ENCODE results near the gene ZNF536.

Gene ZNF536

DNA sequence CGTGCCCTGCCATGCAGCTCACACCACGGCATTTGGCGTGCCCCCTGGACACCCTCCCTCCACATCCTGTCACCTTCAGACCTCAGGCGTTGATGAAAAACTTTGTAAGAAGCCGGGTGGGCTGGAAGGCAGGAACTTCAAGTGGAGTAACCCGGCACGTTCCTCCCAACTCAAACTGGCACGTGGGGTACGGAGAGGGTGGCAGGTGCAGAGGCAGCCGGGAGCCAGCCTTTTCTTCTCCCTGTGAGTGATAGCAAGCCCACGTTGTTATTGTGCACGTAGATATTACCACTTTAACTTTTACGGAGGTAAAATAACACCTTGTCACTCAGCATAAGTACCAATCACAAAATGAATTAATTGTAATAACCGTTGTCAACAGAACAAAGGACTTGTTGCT lies 198.0 kb downstream of the ZNF536 start:
- no peak for DNase-seq

DNA sequence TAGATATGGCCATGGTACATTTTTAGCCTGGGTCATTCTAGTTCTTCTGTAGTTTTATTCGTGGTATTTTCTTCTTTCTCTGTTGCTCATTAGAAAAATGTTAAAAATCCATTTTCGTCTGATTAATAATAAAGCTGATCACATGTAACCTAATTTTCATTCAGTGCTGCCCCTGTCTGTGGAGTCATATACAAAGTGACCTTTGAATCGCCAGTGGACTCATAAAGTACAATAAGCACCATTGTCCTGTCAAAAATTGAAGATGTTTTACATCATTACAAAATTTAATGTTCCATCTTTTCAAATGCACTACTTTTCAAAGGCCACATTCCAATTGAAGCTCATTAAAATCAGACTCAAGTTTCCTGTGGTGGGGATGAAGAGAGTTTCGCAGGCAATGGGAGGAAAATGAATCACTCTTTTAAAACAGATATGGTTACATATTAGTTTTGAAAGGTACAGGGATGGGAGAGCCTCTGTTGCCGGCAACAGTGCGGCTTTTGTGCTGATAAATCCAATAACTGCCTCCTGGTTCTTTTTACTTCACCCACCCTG lies 205.4 kb downstream of the ZNF536 start:
- DNase-seq = no peak

DNA sequence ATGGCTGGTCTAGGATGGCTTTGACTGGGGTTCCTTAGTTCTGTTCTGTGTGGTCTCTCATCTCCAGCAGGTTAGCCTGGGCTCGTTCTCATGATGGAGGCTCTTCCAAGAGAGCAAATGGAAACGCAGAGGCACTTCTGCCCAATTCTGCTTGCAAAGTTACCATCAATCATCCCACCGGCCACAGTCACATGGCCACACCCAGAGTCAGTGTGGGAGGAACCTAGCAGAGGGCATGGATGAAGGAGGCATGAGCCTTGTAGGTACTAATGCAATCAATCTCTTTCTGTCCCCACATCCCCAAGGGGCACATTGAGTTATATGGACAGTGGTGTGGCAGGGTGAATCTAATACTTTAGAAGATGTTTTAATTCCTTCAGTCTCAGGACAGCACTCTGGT lies 207.2 kb downstream of the ZNF536 start:
- DNase-seq = no peak

DNA sequence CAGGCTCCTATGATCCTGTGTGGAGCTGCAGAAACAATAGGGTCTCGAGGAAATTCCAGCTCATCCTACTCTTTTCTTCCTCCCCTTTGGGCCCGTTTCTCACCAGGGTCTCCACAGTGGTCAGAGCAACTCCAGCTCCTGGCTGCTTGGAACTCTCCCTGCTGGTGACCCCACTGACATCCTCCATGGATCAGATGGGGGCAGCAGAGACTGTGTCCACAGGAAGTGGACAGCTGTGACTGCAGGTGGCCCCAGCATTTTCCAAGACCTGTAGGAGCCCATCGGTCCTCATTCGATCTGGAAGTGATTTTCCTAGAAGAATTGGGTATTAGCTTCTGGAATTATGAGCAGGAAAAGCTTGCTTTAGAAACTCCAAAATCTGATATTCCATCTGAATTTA lies 208.5 kb downstream of the ZNF536 start:
- no peak for DNase-seq

DNA sequence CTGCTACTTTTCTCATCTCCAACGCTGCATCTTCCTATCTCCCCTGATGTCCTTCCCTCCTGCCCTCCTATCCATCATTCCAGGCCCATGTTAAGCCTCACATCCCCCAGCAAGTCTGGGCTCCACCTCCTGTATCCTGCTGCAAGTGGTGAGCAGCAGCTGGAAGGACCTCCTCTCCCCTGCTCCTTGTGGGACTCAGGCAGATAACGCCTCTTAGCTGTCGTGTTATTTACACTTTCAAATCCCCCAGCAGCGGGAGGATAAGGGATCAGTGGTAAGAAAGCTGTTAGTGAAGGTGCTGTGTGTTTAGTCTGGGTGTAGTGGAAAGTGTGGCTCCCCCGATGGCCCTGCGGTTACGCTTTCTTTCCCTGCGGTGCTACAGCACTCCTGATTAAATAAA lies 211.9 kb downstream of the ZNF536 start:
- DNase-seq = no peak

DNA sequence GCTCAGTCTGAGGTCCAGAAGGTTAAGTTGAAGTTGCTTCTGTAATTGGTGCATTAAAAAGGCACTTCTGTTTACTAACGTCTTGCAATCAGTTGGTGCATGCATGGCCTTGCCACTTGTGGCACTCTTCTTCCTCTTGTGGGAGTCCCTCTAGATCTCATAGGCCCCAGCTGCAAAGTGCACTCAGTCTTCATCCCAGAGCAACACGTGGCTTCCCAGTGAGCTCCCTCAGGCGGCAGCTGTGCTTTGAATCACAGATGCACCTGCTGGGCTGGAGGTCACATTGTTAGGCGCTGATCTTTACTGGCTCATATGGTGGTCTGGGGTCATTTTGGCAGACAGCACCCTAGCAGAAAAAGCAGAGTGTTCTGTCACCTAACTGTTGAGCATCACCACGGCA lies 215.7 kb downstream of the ZNF536 start:
- DNase-seq = no peak

DNA sequence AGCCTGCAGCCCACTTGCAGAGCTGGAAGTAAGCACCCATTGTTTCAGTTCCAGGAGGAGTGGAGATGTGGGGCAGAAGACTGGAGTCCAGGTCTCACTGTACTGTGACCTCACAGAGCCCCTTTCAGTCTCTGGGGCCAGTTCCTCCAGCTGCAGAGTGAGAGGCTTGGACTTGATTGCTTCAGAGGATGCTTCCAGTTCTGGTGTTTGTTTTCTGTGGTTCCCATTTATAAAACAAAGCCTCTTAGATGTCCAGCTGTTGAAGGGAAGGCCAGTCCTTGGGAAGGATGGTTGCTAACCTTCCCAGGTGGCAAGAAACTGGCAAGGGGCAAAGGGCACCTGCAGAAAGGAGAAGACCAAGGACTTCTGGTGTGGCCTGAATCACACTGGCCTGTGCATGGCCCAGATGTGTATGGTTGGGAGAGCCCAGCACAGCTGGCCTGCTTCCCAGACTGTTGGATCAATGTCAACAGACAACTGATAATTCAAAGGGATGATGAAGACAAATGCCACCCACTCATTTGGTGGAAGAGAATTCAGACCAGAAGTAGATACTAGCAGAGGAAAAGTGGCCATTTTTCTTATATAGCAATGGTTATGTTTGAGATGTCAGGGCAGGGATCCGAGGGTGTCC lies 218.5 kb downstream of the ZNF536 start:
- no peak for DNase-seq

DNA sequence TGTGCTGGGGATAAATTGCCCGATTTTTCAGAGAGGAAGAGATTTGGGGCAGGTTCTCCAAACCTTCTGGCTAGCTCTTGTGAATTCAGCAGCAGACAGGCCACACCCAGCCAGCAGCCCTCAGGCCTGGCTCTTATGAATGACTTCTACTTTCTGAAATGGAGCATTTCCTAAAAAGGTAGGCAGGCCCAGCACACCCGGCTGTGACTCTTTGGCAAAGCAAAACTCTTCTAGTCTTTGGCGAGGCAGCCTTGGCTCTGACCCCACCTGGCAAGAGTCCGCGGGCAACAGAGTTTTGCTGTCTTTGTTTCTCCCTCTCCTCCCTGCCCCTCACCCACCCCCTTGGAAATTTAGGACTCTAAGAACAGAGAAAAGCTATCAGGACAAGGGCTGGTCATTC lies 221.2 kb downstream of the ZNF536 start:
- no peak for DNase-seq

DNA sequence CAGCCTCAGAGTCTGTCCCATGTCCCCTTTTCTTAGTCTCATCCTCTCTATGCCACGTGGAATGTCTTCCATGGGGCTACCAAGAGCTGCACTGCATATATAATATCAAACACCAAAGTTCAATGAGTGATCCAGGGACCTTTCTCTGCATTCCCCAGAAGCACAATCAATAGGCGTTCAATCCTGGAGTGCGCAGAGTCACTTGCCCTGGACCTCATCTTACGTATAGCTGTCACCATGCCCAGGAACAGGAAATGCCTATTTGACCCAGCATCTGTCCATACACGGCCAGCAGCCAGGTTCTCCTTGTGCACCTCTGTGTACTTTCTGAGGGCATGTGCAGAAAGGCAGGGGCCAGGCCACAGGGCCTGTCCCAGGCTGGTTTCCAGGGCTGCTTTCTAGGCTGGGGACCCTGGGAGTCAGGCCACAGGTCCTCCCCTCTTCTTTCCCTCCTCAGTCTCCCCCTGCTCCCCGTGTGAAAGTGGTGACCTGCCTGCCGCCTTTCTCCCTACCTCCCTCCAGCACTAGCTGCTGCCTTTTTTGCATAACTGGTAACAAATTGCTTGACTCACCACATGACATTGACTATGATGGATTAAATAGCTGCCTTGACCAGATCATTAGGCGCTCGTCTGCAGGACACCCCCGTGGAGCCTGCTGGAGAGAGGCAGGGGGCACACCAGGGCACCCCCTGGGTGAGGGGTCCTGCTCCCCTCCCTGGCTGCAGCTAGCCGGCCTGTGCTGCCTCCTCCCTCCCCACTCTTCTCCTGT lies 222.0 kb downstream of the ZNF536 start:
- no peak for DNase-seq

DNA sequence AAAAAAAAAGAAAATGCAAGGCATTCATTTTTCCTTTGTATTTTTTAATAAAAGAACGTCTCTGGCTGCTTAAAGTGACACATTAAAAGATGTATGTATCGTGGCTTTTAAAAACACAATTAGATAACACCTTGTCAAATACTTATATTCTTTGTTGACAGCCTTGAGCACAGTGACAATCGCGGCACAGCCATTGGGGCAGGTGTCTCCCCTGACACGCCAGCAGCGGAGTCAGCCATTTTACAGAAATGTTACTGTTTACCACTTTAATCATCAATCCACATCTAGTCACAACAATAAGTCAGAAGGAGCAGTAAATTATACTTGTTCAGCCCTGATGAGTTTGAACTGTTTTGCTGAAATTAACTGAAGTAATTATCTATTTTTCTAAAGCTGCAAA lies 224.1 kb downstream of the ZNF536 start:
- DNase-seq = no peak

DNA sequence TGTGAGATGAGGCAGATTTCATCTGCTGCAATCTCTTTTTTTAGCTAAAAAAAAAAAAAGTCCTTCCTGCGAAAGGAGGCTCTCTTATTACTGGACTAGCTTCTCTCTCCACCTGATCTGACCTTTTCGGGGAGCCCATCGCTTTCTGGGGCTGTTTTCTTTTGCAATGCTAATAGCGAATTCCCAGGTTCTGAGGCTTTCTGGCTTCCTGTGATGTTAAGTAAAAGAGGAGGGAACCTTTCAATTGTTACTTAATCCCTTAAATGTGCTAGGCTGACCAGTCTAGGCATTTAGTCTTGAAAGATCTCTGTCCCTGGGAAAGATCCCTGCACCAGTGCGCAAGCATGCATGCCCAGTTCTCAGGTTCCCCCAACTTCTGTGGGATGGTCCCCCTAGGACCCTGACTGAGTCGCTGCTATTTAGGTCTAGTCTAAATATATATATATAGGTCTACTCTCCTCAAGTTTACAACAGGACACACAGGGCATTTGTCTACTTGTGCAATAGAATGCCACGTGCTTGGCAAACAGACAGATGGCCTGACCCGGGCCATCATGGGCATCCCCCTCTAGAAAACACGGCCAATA lies 224.7 kb downstream of the ZNF536 start:
- no peak for DNase-seq

DNA sequence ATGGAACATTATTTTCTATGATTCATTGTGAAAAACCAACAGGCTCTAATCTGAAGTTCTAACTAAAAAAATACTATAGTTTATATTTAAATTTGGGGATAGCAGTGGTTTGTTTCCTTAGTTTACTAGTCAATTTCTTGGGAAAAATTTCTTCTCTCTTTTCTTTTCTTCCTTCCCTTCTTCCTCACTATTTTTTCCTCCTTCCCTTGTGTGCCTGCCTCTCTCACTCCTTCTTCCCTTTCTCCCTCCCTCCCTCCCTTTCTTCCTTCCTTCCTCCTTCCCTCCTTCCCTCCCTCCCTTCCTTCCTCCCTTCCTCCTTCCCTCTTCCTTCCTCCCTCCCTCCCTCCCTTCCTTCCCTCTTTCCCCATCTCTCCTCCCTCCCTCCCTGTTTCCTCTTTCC lies 226.5 kb downstream of the ZNF536 start:
- no peak for DNase-seq

DNA sequence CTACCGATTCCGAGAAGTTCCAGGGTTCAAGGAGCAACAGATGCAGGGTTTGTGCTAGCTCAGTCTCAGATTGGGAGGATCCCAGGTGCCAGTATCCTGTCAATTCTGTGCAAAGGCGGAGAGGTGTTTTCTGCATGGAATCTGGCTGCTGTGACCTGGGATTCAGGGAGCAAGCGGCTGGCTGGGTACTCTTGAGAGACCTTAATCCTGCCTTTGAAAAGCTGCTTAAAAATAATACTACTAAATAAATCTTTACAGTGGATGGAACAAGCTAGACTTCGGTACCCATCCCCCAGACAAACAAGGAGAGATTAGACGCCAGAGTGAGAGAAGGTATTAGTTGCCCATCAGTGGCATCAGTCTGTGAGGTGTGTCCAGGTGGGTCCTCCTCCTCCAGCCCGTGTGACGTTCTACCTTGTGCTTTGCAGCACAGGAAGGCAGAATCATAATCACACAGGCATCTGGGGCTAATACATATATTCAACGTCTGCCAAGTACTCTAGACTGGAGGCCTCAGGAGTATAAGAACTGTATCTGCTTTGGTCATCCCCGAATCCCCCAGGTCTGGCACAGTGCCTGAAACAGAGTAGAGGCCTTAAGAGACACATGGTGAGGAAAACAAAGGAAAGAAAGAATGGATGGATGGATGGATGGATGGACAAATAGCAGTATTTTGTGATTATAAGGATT lies 230.6 kb downstream of the ZNF536 start:
- DNase-seq = no peak

DNA sequence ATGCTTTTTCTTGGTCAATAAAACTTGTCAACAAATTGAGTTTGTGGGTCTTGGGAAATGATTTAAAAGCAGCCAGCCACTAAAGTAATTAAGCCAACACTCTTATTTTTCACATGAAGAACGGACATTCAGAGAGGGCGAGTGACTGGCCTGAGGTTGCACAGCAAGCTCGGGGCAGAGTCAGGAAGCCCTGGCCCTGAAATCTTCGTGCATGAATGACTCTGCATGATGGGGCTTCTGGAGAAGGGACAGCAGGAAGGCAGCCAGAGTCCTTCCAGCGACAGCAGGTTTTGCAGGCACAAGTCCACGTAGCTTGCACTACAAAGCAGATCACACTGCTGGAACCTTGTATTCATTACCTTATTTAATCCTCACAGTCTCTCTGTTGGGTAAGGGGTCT lies 232.5 kb downstream of the ZNF536 start:
- DNase-seq = no peak

DNA sequence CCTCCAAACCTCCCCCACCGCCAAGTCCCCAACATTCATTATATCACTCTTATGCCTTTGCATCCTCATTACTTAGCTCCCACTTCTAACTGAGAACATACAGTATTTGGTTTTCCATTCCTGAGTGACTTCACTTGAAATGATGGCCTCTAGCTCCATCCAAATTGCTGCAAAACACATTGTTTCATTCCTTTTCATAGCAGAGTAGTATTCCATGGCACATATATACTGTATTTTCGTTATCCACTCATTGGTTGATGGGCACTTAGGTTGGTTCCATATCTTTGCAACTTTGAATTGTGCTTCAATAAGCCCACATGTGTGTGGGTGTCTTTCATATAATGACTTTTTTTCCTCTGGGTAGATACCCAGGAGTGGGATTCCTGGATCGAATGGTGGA lies 233.1 kb downstream of the ZNF536 start:
- no peak for DNase-seq

DNA sequence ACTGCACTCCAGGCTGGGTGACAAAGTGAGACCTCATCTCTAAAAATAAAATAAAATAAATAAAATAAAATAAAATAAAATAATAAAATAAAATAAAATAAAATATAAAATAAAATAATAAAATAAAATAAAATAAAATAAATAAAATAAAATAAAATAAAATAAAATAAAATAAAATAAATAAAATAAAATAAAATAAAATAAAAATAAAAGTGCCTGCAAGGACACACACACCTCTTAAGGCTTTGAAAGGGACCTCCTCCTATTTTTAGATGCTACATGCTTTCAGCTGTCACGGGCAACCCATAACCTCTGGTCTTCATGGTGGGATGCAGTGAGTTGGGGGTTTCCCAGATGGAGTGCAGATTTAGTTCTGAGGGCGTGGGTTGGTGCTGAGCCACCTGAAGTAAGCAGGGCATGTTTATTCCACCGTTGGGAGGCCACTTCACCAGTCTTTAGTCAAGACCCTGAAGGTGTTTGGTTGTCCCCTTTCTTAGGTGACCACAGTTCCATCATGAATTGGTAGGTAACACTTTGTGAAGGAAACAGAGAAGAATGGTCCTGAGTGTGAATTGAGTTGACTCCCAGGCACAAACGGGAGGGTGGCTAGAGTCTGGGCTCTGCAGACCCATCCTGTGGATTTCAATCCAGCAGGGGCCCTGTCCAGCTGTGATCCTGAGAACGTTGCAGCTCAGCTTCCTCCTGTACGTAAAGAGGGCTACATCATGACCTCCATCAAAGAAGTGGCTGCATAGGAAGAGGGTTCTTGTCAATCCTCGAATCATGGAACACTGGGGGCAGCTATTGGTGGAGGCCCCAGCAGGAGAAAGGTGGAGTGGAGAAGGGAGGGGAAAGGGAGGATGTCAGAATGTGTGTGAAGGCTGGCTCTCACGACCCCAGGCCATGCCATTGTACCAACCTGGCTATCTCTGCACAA lies 234.2 kb downstream of the ZNF536 start:
- DNase-seq = no peak

Data from cortex of kidney (tissue), 1 donor.